ENCODE measurements around the gene DRC1.

The DRC1 gene

DNA sequence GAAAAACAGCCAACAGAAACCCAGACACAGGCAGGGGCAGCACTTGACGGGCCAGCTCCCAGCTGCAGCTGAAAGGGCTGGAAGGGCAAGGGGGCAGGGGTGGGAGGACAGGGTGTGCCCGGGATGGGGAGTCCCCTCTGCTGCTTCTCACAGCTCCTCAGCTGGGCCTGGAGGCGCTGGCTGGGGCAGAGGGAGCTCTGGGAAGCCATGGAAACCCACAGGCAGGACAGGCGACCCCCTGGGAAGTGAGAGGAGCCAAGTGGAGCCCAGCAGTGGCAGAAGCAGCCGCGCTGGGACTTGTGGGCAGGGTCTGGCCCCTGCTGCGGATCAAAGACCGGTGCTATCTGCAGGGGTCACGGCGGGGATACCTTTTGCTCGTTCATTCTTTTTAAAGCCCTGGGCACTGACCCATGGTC, 55.5 kb downstream of the DRC1 start:
- TF ChIP-seq FOXP2 (optimal IDR thresholded peaks at IDR 0.05; ENCODE audit: borderline replicate concordance, extremely low read depth, extremely low read length, insufficient read depth) (no peak), SIN3A (IDR thresholded peaks at IDR 0.05; ENCODE audit: borderline replicate concordance, insufficient read depth, low read length) (no peak), TAF1 (IDR thresholded peaks at IDR 0.05; ENCODE audit: borderline replicate concordance, insufficient read depth, low read length) (no peak), POLR2AphosphoS5 (IDR thresholded peaks at IDR 0.05; ENCODE audit: low read depth, low read length) (no peak)
- TF ChIP-seq, protein P1, sequence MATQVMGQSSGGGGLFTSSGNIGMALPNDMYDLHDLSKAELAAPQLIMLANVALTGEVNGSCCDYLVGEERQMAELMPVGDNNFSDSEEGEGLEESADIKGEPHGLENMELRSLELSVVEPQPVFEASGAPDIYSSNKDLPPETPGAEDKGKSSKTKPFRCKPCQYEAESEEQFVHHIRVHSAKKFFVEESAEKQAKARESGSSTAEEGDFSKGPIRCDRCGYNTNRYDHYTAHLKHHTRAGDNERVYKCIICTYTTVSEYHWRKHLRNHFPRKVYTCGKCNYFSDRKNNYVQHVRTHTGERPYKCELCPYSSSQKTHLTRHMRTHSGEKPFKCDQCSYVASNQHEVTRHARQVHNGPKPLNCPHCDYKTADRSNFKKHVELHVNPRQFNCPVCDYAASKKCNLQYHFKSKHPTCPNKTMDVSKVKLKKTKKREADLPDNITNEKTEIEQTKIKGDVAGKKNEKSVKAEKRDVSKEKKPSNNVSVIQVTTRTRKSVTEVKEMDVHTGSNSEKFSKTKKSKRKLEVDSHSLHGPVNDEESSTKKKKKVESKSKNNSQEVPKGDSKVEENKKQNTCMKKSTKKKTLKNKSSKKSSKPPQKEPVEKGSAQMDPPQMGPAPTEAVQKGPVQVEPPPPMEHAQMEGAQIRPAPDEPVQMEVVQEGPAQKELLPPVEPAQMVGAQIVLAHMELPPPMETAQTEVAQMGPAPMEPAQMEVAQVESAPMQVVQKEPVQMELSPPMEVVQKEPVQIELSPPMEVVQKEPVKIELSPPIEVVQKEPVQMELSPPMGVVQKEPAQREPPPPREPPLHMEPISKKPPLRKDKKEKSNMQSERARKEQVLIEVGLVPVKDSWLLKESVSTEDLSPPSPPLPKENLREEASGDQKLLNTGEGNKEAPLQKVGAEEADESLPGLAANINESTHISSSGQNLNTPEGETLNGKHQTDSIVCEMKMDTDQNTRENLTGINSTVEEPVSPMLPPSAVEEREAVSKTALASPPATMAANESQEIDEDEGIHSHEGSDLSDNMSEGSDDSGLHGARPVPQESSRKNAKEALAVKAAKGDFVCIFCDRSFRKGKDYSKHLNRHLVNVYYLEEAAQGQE (IDR thresholded peaks at IDR 0.05; ENCODE audit: insufficient read depth in 1 of 2, low read depth in 2 of 2, low read length in 2 of 2): no peak

DNA sequence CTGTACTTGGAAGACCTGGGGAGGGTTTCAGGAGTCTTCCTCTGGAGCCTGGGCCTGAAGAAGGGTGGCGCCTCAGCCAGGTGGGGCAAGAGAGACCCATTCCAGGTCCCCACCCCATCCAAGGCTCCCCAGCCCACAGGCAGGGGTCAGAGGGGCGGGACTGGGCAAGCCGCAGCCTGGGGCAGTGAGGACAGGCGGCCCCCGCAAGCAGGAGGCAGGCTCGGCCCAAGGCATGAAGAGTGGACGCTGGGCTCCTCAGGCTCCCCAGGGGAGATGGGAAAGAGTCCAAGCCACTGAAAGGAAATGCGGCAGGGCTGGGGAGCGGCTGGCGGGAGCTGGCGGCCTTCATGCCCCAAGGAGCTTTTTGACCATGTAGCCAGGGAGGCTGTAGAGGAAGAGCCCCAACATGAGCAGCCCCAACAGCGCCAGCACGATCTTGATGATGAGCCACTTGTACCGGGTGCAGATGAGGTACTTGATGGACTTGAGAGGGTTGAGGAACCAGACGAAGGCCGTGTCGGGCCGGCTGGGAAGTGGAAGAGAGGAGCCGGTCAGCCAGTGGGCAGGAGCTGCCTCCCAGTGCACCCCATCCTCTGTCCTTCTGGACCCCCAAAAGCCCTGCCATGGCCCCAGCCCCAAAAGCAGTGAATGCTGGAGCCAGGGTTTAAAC, 56.1 kb downstream of the DRC1 start:
- TF ChIP-seq, protein P1 (IDR thresholded peaks at IDR 0.05; ENCODE audit: insufficient read depth in 1 of 2, low read depth in 2 of 2, low read length in 2 of 2): no peak
- TF ChIP-seq POLR2AphosphoS5 (IDR thresholded peaks at IDR 0.05; ENCODE audit: low read depth, low read length): no peak
- no peak for TF ChIP-seq TAF1 (IDR thresholded peaks at IDR 0.05; ENCODE audit: borderline replicate concordance, insufficient read depth, low read length)
- no peak for TF ChIP-seq SIN3A (IDR thresholded peaks at IDR 0.05; ENCODE audit: borderline replicate concordance, insufficient read depth, low read length)
- no peak for TF ChIP-seq FOXP2 (optimal IDR thresholded peaks at IDR 0.05; ENCODE audit: borderline replicate concordance, extremely low read depth, extremely low read length, insufficient read depth)

DNA sequence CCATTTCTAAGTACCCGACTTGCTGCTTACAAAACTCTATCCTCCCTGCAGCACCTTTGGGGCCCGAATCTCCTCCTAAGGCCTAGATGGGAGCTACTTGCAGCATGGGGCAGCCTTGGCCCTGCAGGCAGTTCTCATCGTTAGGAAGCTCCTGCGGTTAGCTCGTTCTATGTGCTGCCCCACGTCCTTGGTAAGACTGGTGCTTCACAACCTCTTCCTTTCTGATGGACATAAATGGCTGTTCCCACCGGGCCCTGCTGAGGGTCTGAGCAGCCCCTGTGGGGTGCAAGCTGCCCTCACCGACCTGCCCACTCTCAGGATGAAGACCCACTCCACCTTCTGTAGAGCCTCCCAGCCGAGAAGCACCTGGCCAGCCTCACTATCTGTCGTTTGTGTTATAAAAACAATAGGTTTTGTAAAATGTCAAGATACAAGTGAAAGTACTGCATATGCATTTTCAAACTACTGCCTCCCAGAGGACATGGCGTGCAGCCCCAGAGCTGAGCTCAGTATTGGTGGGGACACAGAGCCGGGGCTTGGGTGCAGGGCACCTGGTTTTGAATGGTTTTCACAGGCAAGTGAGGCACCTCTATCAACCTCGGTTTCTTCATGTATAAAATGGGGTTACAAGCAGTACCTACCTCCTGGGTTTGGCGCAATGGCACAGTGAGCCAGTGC, 56.8 kb downstream of the DRC1 start:
- TF ChIP-seq SIN3A (IDR thresholded peaks at IDR 0.05; ENCODE audit: borderline replicate concordance, insufficient read depth, low read length) (no peak), TAF1 (IDR thresholded peaks at IDR 0.05; ENCODE audit: borderline replicate concordance, insufficient read depth, low read length) (no peak), FOXP2 (optimal IDR thresholded peaks at IDR 0.05; ENCODE audit: borderline replicate concordance, extremely low read depth, extremely low read length, insufficient read depth) (no peak), POLR2AphosphoS5 (IDR thresholded peaks at IDR 0.05; ENCODE audit: low read depth, low read length) (no peak)
- TF ChIP-seq, protein P1 (IDR thresholded peaks at IDR 0.05; ENCODE audit: insufficient read depth in 1 of 2, low read depth in 2 of 2, low read length in 2 of 2): no peak

DNA sequence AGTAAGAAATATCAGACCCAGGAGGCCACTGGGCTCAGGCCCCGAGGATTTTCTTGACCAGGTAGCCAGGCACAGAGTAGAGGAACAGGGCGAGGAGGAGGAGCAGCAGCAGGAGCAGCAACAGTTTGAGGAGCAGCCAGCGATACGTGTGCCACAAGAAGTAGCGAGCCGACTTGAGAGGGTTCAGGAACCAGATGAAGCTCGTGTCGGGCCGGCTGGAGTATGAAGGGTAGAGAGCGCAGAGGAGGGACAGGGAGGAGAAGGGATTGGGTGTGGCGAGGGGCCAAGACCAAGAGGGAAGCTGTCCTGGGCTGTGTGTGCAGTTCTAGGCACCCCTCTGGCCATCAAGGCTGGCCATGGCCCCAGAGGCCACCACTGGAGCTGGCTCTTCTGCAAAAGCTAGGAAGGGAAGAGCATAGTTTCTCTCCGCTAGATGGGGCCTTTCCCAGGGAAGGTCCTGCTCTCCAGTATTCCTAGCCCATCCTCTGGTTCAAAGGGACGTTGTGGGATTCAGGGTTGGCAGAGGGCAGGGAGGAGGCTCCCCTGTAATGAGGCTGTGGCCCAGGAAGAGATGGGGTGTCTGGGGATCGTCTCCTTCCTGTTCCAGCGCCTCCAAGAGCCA, 58.4 kb downstream of the DRC1 start:
- TF ChIP-seq, protein P1 (IDR thresholded peaks at IDR 0.05; ENCODE audit: insufficient read depth in 1 of 2, low read depth in 2 of 2, low read length in 2 of 2): no peak
- TF ChIP-seq SIN3A (IDR thresholded peaks at IDR 0.05; ENCODE audit: borderline replicate concordance, insufficient read depth, low read length): no peak
- no peak for TF ChIP-seq FOXP2 (optimal IDR thresholded peaks at IDR 0.05; ENCODE audit: borderline replicate concordance, extremely low read depth, extremely low read length, insufficient read depth)
- no peak for TF ChIP-seq POLR2AphosphoS5 (IDR thresholded peaks at IDR 0.05; ENCODE audit: low read depth, low read length)
- TF ChIP-seq TAF1 (IDR thresholded peaks at IDR 0.05; ENCODE audit: borderline replicate concordance, insufficient read depth, low read length): no peak
